GM10847 (cell line): Measurements from ENCODE around the gene FPGT.
A peak's percentile ranks its signal among the peaks of the same experiment; 100 is the strongest.

ENCODE experiments used
- POLR2A ChIP-seq: IDR thresholded peaks from 2 replicates; pipeline ENCODE4 v1.6.1; 2011; ENCODE audit not compliant: insufficient read length; ENCODE audit errors: extremely low read depth

Gene FPGT

DNA sequence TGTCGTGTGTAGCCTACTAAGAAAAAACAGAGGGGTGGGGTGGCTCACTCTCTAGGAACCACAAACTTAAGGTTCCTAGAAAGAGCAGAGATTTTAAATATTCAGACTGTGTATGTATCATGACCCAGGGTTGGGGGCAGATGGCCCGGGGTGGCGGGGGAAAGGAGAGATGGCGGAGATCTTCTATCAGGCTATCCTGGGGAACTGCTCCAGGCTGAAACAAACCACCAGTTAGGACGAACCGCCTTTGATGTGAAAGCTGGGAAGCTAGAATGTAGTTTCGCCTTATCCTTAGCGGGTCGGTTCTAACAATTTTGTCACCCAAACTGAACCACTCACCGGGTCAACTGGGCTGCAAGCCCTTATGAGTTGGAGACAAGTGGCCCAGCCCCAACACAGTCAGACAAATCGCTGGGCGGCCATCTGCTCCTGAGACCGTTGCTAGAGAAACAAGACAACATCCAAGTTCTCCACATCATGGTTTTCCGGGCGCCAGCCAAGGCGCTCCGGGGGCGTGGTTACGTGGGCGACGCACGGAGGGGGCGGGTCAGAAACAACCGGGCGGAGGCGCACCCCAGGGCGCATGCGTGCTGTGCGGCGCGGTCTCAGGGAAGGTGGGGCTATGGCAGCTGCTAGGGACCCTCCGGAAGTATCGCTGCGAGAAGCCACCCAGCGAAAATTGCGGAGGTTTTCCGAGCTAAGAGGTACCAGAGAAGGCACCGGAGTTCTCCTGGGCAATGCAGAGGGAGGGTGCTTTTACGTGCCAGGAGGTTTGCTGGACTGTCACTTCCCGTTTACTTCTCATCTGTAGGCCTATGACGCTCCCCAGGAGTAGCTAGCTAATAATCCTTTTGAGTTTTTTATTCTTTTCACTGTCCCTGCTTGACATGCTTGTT, at the start of gene FPGT, which contains the start of gene LRRIQ3:
TSS of gene FPGT (plus strand) at position 586 of the 896 bp plus-strand sequence. CDS start at position 623, 37 bp downstream.
TSS of gene LRRIQ3 (minus strand) at position 520 of the 896 bp plus-strand sequence. CDS start 14,492 bp downstream, outside the sequence.
- peak; percentile 55 for TF ChIP-seq POLR2A

DNA sequence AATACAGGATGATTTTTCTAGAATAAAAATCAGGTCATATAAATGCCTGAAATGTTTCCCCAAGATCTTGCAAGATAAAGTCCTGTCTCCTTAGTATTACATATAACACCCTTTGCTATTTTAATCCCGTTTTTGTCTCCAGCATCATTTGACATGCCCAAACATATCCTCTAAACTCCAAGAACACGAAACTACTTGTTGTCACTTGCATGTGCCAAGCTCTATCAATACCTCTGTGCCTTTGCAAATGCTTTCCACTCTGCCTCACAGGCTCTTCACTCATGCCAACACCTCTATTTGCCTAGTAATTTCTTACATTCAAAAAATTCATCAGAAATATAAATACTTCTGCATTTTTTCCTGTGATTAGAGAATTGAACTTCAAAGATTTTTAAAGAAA, 38.0 kb upstream of the FPGT start:
- no peak for TF ChIP-seq POLR2A

DNA sequence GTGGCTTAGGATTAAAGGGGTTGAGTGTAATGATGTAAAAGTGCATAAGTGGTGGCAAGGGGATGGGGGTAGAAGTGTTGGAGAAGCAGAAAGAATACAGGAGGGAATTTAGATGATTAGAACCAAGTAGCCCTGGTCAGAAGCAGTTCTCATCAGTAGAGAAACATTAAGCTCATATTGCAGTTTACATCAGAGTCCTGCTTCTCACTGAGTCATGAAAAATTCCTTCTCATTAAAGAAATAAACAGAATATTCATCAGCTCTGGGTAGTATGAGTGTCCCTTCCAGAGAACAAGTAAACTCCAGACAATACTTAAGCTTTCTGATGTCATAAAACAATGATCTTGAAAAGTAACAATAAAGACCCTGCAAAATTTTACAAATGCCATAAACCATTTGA, 36.5 kb upstream of the FPGT start:
- no peak for TF ChIP-seq POLR2A

DNA sequence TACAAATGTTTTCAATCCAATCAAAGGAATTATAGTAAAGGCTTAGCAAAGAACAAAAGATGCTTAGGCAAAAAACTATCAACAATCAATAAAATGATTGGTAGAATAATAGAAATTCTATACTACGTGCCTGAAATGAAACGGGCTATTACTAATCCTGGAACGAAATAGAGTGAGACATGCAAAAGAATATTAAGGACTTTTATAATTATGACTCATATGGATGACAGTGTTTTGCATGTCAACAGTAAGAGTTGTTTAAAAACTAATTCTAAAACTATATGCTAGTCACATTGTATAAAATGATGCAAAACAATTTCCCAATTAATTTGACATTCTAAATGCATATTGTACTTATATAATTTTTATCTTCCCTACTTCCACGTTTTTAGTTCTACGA, 35.7 kb upstream of the FPGT start:
- no peak for TF ChIP-seq POLR2A

DNA sequence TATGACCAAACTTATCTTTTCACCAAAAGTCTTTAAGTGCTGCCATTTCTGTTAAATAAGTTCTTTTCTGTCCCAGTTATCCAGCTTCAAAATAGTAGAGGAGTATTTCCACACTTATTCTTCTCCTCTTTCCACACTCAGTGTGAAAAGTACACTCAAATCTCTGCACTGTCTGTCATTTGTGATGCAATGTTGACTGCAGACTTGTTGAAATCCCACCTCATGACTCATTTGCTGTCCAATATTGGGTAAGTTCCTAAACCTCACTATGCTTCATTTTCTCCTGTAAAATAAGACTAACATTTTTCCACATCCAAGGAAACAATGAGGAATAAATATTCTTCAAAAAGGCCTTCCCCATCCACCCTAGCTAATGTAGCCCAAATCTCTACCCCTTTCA, 17.6 kb upstream of the FPGT start:
- no peak for TF ChIP-seq POLR2A

DNA sequence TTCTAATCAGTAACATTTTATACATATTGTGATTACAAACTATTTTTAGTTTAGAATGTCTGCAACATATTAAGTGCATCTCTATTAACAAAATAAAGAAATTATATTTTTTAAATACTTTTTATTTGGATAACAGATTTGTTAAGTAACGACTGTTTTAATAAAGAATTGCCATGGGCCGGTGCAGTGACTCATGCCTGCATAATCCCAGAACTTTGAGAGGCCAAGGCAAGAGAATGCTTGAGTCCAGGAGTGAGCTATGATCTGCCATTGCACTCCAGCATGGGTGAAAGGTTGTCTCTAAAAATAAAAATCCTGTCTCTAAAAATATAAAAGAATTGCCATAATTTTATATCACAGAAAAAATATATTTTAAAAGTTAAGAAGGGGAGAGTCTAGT, 4.1 kb upstream of the FPGT start:
- TF ChIP-seq POLR2A, result no peak

DNA sequence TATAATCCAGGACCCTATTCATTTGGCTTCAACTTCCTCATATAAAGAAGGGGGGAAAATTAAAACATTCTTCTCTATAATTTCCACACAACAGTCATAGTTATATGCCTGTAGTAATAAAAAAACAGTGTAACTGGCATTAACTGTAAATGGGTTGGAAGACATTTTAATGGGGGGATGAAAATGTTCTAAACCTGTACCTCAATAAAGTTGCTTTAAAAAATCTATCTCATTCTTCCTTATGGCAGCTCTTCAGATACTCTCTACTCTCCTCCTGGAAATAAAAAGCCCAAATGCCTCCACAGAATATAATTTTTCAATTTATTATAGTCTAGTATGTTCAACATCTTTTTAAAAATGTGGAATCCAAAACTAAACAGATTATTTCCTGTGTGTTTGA, 2.7 kb upstream of the FPGT start:
- no peak for TF ChIP-seq POLR2A

DNA sequence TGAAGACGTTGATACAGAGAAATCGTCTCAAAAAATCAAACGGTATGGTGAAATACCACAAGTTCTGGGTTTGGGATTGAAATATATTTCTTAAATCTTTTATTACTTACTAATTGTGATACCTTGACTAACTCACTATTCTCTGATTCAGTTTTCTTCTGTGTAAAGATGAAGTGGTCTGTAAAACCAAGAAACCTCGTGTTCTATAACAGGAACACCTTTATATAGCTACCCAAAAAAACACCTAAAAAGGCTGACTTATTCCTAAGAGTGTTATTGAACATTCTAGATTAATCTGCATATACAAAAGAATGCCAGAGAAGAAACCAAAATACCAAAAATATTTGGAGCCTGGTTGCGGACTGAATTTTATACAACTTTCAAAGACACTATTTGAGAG, 787 bp upstream of the FPGT start:
- no peak for TF ChIP-seq POLR2A

DNA sequence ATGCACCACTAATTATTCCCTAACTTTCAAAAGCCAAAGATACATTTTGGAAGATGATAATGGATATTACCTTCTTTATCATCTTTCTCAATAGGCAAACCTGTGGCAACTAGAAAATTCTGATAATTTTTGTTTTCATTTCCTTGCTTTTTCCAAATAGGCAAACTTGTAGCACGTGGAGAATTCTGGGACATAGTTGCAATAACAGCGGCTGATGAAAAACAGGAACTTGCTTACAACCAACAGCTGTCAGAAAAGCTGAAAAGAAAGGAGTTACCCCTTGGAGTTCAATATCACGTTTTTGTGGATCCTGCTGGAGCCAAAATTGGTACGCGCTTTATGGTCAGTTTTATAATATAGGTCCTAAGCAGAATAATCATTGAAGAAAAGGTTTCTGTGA, 1.5 kb downstream of the FPGT start:
- no peak for TF ChIP-seq POLR2A

DNA sequence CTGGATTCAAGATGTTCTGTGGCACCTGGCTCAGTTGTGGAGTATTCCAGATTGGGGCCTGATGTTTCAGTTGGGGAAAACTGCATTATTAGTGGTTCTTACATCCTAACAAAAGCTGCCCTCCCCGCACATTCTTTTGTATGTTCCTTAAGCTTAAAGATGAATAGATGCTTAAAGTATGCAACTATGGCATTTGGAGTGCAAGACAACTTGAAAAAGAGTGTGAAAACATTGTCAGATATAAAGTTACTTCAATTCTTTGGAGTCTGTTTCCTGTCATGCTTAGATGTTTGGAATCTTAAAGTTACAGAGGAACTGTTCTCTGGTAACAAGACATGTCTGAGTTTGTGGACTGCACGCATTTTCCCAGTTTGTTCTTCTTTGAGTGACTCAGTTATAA, 7.2 kb downstream of the FPGT start:
- no peak for TF ChIP-seq POLR2A

DNA sequence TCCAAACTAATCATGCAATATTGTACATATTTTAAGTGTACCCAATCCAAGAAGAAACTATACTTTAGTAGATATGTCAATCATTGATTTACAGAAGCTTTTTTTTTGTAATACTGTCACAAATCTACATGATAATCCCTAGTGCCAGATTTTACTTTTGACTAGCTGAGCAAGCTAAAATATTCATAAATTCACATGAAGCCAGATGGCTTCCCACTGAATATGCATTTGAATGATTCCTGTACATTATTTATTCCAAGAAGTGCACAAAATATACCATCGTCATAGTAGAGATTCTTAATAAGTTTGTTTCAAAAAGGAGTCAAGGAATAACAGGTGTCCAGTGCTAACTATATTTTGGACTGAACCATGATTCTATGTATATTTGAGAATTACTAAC, 17.2 kb downstream of the FPGT start:
- TF ChIP-seq POLR2A, result no peak

DNA sequence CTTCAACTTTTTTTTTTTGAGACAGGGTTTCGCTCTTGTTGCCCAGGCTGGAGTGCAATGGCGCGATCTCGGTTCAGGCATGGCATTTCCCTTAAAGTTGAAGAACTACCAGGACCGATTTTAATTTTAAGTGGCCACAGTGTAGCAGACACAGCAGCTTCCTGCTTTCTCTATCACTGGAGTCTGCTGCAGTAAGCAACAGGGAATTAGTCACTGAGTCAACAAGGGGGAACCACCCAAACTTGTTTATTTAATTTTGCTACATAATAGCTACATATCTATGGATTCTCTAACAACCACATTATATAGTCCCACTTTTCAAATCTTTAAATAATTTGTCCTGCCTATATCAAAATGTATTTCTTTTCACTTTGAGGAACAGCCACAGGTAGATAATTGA, 24.7 kb downstream of the FPGT start:
- no peak for TF ChIP-seq POLR2A

DNA sequence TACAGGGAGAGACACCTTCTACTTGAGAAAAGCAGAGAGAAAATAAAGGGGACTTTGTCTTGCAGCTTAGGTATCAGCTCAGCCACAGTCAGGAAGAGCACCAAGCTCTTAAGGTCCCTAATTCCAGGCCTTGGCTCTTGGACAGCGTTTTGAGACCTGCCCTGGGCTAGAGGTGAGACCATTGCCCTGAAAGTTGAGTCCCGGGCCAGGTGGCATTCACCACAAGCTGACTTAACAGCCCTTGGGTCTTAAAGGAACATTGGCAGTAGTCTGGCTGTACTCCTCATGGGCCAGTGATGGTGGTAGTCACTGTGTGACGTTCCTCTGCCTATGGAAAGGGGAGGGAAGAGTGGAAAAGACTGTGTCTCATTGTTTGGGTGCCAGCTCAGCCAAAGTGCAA, 25.4 kb downstream of the FPGT start:
- no peak for TF ChIP-seq POLR2A

DNA sequence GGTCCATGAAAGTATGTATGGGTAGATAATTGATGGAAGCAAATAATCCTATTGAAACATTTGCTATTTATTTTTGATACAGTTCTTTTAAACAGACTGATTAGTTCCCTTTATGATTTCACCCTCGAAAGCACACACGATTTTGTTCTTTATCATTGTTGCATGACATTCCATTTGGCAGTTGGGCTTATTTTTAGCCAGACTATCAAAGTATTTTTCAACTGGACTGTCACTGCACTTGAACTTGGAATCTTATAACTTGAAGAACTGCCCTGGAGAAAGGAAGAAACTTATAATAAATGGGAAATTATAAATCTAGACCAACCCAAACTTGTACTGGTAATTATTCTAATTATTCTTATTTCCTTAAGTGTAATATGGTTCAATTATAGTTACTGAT, 37.1 kb downstream of the FPGT start, which contains the start of gene TNNI3K:
TSS of gene TNNI3K (plus strand) at position 235 of the 400 bp plus-strand sequence. CDS start at position 300, 65 bp downstream.
- no peak for TF ChIP-seq POLR2A

DNA sequence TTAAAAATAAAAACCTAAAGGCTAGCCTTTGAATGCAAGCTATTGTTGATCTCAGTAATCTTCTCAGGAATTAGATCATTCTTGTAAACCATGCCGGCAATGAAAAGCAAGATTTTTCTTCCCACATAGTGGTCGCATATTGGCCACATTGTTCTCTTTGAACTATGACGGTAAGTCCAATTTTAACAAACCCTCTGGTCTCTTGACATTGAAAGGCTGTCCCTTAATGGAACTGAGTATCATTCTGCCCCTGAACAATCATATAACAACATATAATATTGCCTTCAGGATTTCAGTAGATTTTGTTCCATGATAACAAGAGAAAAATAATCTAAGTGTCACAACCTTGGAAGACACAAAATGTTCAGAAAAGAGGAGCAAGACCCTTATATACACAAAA, 38.4 kb downstream of the FPGT start:
- TF ChIP-seq POLR2A, result no peak

DNA sequence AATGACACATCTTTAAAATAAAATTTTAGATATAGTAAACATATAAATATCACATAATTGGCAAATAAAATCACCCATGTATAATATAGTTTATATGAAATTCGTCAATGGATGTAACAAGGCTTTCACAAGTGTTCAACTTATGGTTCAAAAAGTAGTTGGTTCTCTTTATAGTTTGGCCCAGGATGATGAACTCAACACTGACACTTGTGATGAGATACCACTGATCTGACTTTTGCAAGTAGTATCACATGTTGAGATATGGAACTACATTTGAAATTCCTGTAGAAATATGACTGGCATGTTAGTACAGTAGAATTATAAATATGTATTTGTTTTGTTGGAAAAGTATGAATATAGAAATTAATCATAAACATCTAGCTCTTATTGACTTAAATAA, 39.0 kb downstream of the FPGT start:
- no peak for TF ChIP-seq POLR2A

DNA sequence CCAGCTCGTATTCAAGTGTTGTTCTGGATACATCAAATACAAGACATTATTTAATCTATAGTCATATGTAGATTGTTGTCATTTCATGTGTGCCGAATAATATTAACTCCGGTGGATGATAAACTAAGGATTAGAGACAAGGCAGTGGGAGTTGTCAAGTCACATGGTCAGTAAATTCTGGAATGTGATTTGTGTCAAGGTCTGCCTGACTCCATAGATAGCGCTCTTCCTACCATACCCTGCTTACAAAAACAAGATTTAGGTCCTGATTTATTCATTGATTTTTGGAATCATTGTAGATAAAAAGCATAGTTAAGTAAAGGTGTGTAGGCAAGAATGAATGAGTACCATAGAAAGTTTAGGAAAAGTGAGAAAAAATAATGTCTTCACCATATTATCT, 39.7 kb downstream of the FPGT start:
- no peak for TF ChIP-seq POLR2A
